ELF-1 (cell line): ENCODE results near the gene JAK3.
A peak's percentile ranks its signal among the peaks of the same experiment; 100 is the strongest.

ENCODE experiments used
- DNase-seq: peaks from one replicate; pipeline ENCODE4 v3.0.0-alpha.2; 2016; ENCODE audit warnings: low read depth, low spot score

JAK3 gene

GRCh38 chr19:17840019-17840418, 7.8 kb downstream of the JAK3 start:
- no peak for DNase-seq

GRCh38 chr19:17837972-17838371, 9.8 kb downstream of the JAK3 start:
- no peak for DNase-seq

- DNase-seq = peak; percentile 46
Observed at GRCh38 chr19:17836530-17836929, 11.3 kb downstream of the JAK3 start.

- DNase-seq = peak; percentile 14
Observed at GRCh38 chr19:17835182-17836006, 12.4 kb downstream of the JAK3 start.

- DNase-seq = peak; percentile 46
Observed at GRCh38 chr19:17834350-17835181, 13.2 kb downstream of the JAK3 start.

GRCh38 chr19:17832443-17833208, 15.2 kb downstream of the JAK3 start:
- DNase-seq = no peak

- DNase-seq = no peak
Observed at GRCh38 chr19:17831419-17831888, 16.3 kb downstream of the JAK3 start.

- DNase-seq = peak; percentile 92
Observed at GRCh38 chr19:17830567-17831418, 17.0 kb downstream of the JAK3 start.

- DNase-seq = peak; percentile 86
Observed at GRCh38 chr19:17829855-17830566, 17.8 kb downstream of the JAK3 start.

- DNase-seq = no peak
Observed at GRCh38 chr19:17826508-17827056, 21.2 kb downstream of the JAK3 start.

- no peak for DNase-seq
Observed at GRCh38 chr19:17824339-17824738, 23.4 kb downstream of the JAK3 start.

- no peak for DNase-seq
Observed at GRCh38 chr19:17821190-17821589, 26.6 kb downstream of the JAK3 start, which contains the start of gene INSL3. Gene INSL3 (minus strand): TSS chr19:17821519. CDS start chr19:17821506, 13 bp downstream.

GRCh38 chr19:17817668-17818363, 30.0 kb downstream of the JAK3 start:
- no peak for DNase-seq

GRCh38 chr19:17812099-17812498, 35.7 kb downstream of the JAK3 start:
- DNase-seq = no peak

- DNase-seq = no peak
Observed at GRCh38 chr19:17811681-17812080, 36.1 kb downstream of the JAK3 start.

- no peak for DNase-seq
Observed at GRCh38 chr19:17811103-17811502, 36.7 kb downstream of the JAK3 start.

- DNase-seq = no peak
Observed at GRCh38 chr19:17807731-17808316, 40.0 kb downstream of the JAK3 start.

GRCh38 chr19:17806945-17807344, 40.8 kb downstream of the JAK3 start:
- no peak for DNase-seq

- no peak for DNase-seq
Observed at GRCh38 chr19:17805427-17805826, 42.4 kb downstream of the JAK3 start.
